Stimulated activated CD4-positive, alpha-beta T cell treated with anti-CD3 and anti-CD28 coated beads, Interleukin-15, amount 100 ng/mL, for 48 hours (primary cell): Measurements from ENCODE around the gene APH1A.
"Not testable (repeated sequence)": the region's sequence is repeated elsewhere in the genome, so short reads cannot be mapped to it uniquely, and the experiment has no call there.

Experiments used
- DNase-seq, 2 donors: peaks; one replicate each; pipeline ENCODE4 v3.0.0-alpha.2; 2020; ENCODE audit warnings: low read depth in 2 of 2

APH1A gene

GRCh38 chr1:150268705-150269403 is at the start of gene APH1A:
Gene APH1A (minus strand): TSS chr1:150269016. CDS start chr1:150268810, 206 bp downstream.
- DNase-seq = peak; percentile 92 to 94

GRCh38 chr1:150314691-150315090 is 45.9 kb upstream of the APH1A start:
- not testable (repeated sequence) for DNase-seq

GRCh38 chr1:150311762-150312161 is 42.9 kb upstream of the APH1A start:
- no peak for DNase-seq

- DNase-seq = no peak
Observed at GRCh38 chr1:150309758-150310508, 41.1 kb upstream of the APH1A start.

GRCh38 chr1:150308585-150308984 is 39.8 kb upstream of the APH1A start:
- not testable (repeated sequence) for DNase-seq

GRCh38 chr1:150302902-150303301 is 34.1 kb upstream of the APH1A start:
- no peak for DNase-seq

- no peak for DNase-seq
Observed at GRCh38 chr1:150302338-150302737, 33.5 kb upstream of the APH1A start.

- no peak for DNase-seq
Observed at GRCh38 chr1:150299716-150300115, 30.9 kb upstream of the APH1A start.

- no peak for DNase-seq
Observed at GRCh38 chr1:150295476-150295875, 26.7 kb upstream of the APH1A start.

- DNase-seq = peak; percentile 82 to 84
Observed at GRCh38 chr1:150293433-150294253, 24.8 kb upstream of the APH1A start, which contains the start of gene MRPS21. Gene MRPS21 (plus strand): TSS chr1:150293861. CDS start chr1:150294367, 506 bp downstream.

- no peak for DNase-seq
Observed at GRCh38 chr1:150288822-150289221, 20.0 kb upstream of the APH1A start.

GRCh38 chr1:150288382-150288781 is 19.6 kb upstream of the APH1A start:
- DNase-seq = no peak

GRCh38 chr1:150283260-150283659 is 14.4 kb upstream of the APH1A start:
- no peak for DNase-seq

GRCh38 chr1:150282558-150282958 is 13.7 kb upstream of the APH1A start:
- no peak for DNase-seq

GRCh38 chr1:150281758-150282557 is 13.1 kb upstream of the APH1A start, which contains the start of gene CIART:
Gene CIART (plus strand): TSS chr1:150282554. CDS start chr1:150283268, 714 bp downstream.
- DNase-seq = peak; percentile 76 to 78

- peak; percentile 23 to 50 for DNase-seq
Observed at GRCh38 chr1:150281221-150281757, 12.5 kb upstream of the APH1A start.

GRCh38 chr1:150280138-150280707 is 11.4 kb upstream of the APH1A start:
- DNase-seq = no peak

- DNase-seq = no peak
Observed at GRCh38 chr1:150273311-150273710, 4.5 kb upstream of the APH1A start.

GRCh38 chr1:150271291-150271959 is 2.6 kb upstream of the APH1A start:
- DNase-seq = no peak

- DNase-seq = no peak
Observed at GRCh38 chr1:150269451-150269850, 635 bp upstream of the APH1A start.
